ENCODE results near the gene LIF. TPM values are rescaled to one million over a fixed set of nuclear protein-coding genes. Genes with fewer than 3 reads are reported as not detected.

The LIF gene
- total and polyA plus RNA-seq, 9 donors, result 0.35 to 8.3 (median 1.9) TPM

- TF ChIP-seq CTCF (IDR thresholded peaks at IDR 0.05) (no peak), POLR2A (IDR thresholded peaks at IDR 0.05) (no peak), EP300 (IDR thresholded peaks at IDR 0.05) (no peak)
Measured at GRCh38 chr22:30247561-30247960, 1.0 kb upstream of the LIF start.

GRCh38 chr22:30246814-30247376, 336 bp upstream of the LIF start:
- Histone ChIP-seq H3K4me1 (ENCODE audit: insufficient read depth) (peaks cover 6% of the 10 kb centered on the region), H3K36me3 (no peaks in the 10 kb centered on the region), H3K4me3 (no peak overlapping the region), H3K27ac (no peak overlapping the region), H3K9me3 (no peaks in the 10 kb centered on the region), H3K27me3 (no peaks in the 10 kb centered on the region)
- DNase-seq, result no peak
- intact Hi-C loops (cut with DNase I), result loop anchor here in 1 of 4 donors (5.0 kb wide), 1 partner anchor 140 kb away; no protein-coding TSS in a partner anchor
- WGBS, 3 donors, result 29 to 47% (median 32%) methylated on average over 15 of the region's 15 CpGs
- TF ChIP-seq POLR2A (IDR thresholded peaks at IDR 0.05) (no peak), EP300 (IDR thresholded peaks at IDR 0.05) (no peak), CTCF (IDR thresholded peaks at IDR 0.05) (no peak)

More at GRCh38 chr22:30247561-30247960, 1.0 kb upstream of the LIF start:
- intact Hi-C loops (cut with DNase I), result loop anchor here in 1 of 4 donors (5.0 kb wide), 1 partner anchor 140 kb away; no protein-coding TSS in a partner anchor
- Histone ChIP-seq H3K4me1 (ENCODE audit: insufficient read depth) (peaks cover 6% of the 10 kb centered on the region), H3K9me3 (no peaks in the 10 kb centered on the region), H3K4me3 (no peak overlapping the region), H3K27me3 (no peaks in the 10 kb centered on the region), H3K36me3 (no peaks in the 10 kb centered on the region), H3K27ac (no peak overlapping the region)
- WGBS, 3 donors, result 90 to 94% (median 92%) methylated on average over 11 of the region's 11 CpGs
- no peak for DNase-seq

- Histone ChIP-seq H3K27ac (no peak overlapping the region), H3K27me3 (no peaks in the 10 kb centered on the region), H3K4me1 (ENCODE audit: insufficient read depth) (peaks cover 6% of the 10 kb centered on the region), H3K9me3 (no peaks in the 10 kb centered on the region), H3K4me3 (peak overlapping the region; percentile 42), H3K36me3 (no peaks in the 10 kb centered on the region)
- WGBS, 3 donors, result 55 to 59% (median 56%) methylated on average over 15 of the region's 15 CpGs
- intact Hi-C loops (cut with DNase I), result loop anchor here in 1 of 4 donors (5.0 kb wide), 1 partner anchor 138 kb away; no protein-coding TSS in a partner anchor
- TF ChIP-seq EP300 (IDR thresholded peaks at IDR 0.05) (no peak), POLR2A (IDR thresholded peaks at IDR 0.05) (no peak)
- no peak for DNase-seq
Measured at GRCh38 chr22:30245181-30245984, 1.2 kb downstream of the LIF start.

- DNase-seq, result no peak
- intact Hi-C loops (cut with DNase I), result loop anchor here in 2 of 4 donors (5.0 kb wide), 2 partner anchors 37 to 137 kb away; no protein-coding TSS in a partner anchor
- 93 to 98% (median 97%) methylated on average over 5 of the region's 5 CpGs for WGBS, 3 donors
- H3K9me3 ChIP-seq, result no peaks in the 10 kb centered on the region
- H3K27ac ChIP-seq, result no peak overlapping the region
- no peaks in the 10 kb centered on the region for H3K36me3 ChIP-seq
- no peak overlapping the region for H3K4me3 ChIP-seq
- H3K27me3 ChIP-seq, result no peaks in the 10 kb centered on the region
- H3K4me1 ChIP-seq (ENCODE audit: insufficient read depth), result peaks cover 6% of the 10 kb centered on the region
- TF ChIP-seq EP300 (IDR thresholded peaks at IDR 0.05) (no peak), CTCF (IDR thresholded peaks at IDR 0.05) (no peak), POLR2A (IDR thresholded peaks at IDR 0.05) (no peak)
Measured at GRCh38 chr22:30244641-30245040, 1.9 kb downstream of the LIF start.
